Measurements from ENCODE around the gene WDR46. TPM values are rescaled to one million over a fixed set of nuclear protein-coding genes. Genes with fewer than 3 reads are reported as not detected.

Gene WDR46
- total RNA-seq, 1 donor from 2014 or later = 31.1 TPM

GRCh38 chr6:33297956-33298772, 9.1 kb upstream of the WDR46 start:
- H3K27ac Mint-ChIP-seq = peak overlapping the region; percentile 99
- peaks cover 29% of the 10 kb centered on the region for H3K4me1 Mint-ChIP-seq
- H3K27me3 ChIP-seq = no peaks in the 10 kb centered on the region
- peaks cover 33% of the 10 kb centered on the region for H3F3A ChIP-seq (ENCODE audit: low read depth)
- H3K9me3 Mint-ChIP-seq = no peaks in the 10 kb centered on the region
- TF ChIP-seq CTCF (IDR thresholded peaks at IDR 0.05) = peak; percentile 34
- no peak for TF ChIP-seq EZH2 (IDR thresholded peaks at IDR 0.05)
- H4K20me1 ChIP-seq (ENCODE audit: low read depth) = peaks cover 22% of the 10 kb centered on the region
- peaks cover 37% of the 10 kb centered on the region for H3K79me2 ChIP-seq (ENCODE audit: low read depth)
- peak; percentile 86 for DNase-seq (ENCODE audit: low spot score)
- H3K4me1 ChIP-seq = peaks cover 5% of the 10 kb centered on the region
- H3K27me3 Mint-ChIP-seq (ENCODE audit: insufficient read depth, low read depth) = peaks cover 5% of the 10 kb centered on the region
- peak overlapping the region; percentile 75 for H2AFZ ChIP-seq (replicated peaks)
- no peaks in the 10 kb centered on the region for H3K9me3 ChIP-seq (ENCODE audit: low read depth)
- peak overlapping the region; percentile 90 for H3K4me3 ChIP-seq
- H3K9ac ChIP-seq = peak overlapping the region; percentile 45
- peak overlapping the region; percentile 86 for H3K4me2 ChIP-seq
- peaks cover 5% of the 10 kb centered on the region for H3K36me3 Mint-ChIP-seq
- peak overlapping the region; percentile 99 for H3K4me3 Mint-ChIP-seq
- no peaks in the 10 kb centered on the region for H3K36me3 ChIP-seq
- H3K27ac ChIP-seq = no peak overlapping the region

- Mint-ChIP-seq H3K27ac (peak overlapping the region; percentile 69), H3K36me3 (peaks cover 5% of the 10 kb centered on the region), H3K4me3 (peak overlapping the region; percentile 99), H3K4me1 (peaks cover 29% of the 10 kb centered on the region), H3K27me3 (ENCODE audit: insufficient read depth, low read depth) (peaks cover 5% of the 10 kb centered on the region), H3K9me3 (no peaks in the 10 kb centered on the region)
- peak; percentile 78 for DNase-seq (ENCODE audit: low spot score)
- H3F3A ChIP-seq (ENCODE audit: low read depth) = peaks cover 33% of the 10 kb centered on the region
- H3K79me2 ChIP-seq (ENCODE audit: low read depth) = peaks cover 30% of the 10 kb centered on the region
- H3K4me1 ChIP-seq = peaks cover 5% of the 10 kb centered on the region
- H3K27ac ChIP-seq = no peak overlapping the region
- H4K20me1 ChIP-seq (ENCODE audit: low read depth) = peaks cover 20% of the 10 kb centered on the region
- H3K4me3 ChIP-seq = peak overlapping the region; percentile 90
- no peaks in the 10 kb centered on the region for H3K36me3 ChIP-seq
- H2AFZ ChIP-seq (replicated peaks) = peak overlapping the region; percentile 75
- H3K9me3 ChIP-seq (ENCODE audit: low read depth) = no peaks in the 10 kb centered on the region
- H3K27me3 ChIP-seq = no peaks in the 10 kb centered on the region
- TF ChIP-seq CTCF (IDR thresholded peaks at IDR 0.05) = no peak
- no peak for TF ChIP-seq EZH2phosphoT487 (IDR thresholded peaks at IDR 0.05)
- no peak for TF ChIP-seq EZH2 (IDR thresholded peaks at IDR 0.05)
- no peak overlapping the region for H3K9ac ChIP-seq
- H3K4me2 ChIP-seq = peak overlapping the region; percentile 86
Measured at GRCh38 chr6:33297406-33297955, 8.4 kb upstream of the WDR46 start.

- peaks cover 24% of the 10 kb centered on the region for H3K79me2 ChIP-seq (ENCODE audit: low read depth)
- peak overlapping the region; percentile 90 for H3K4me3 ChIP-seq
- H3K27me3 ChIP-seq = no peaks in the 10 kb centered on the region
- peak overlapping the region; percentile 21 for H3K27ac Mint-ChIP-seq
- no peaks in the 10 kb centered on the region for H3K36me3 ChIP-seq
- H4K20me1 ChIP-seq (ENCODE audit: low read depth) = peaks cover 20% of the 10 kb centered on the region
- peaks cover 33% of the 10 kb centered on the region for H3F3A ChIP-seq (ENCODE audit: low read depth)
- peak overlapping the region; percentile 99 for H3K4me3 Mint-ChIP-seq
- H2AFZ ChIP-seq (replicated peaks) = peak overlapping the region; percentile 75
- H3K4me2 ChIP-seq = peak overlapping the region; percentile 86
- H3K36me3 Mint-ChIP-seq = peaks cover 5% of the 10 kb centered on the region
- DNase-seq (ENCODE audit: low spot score) = no peak
- no peak overlapping the region for H3K9ac ChIP-seq
- no peaks in the 10 kb centered on the region for H3K9me3 ChIP-seq (ENCODE audit: low read depth)
- H3K27me3 Mint-ChIP-seq (ENCODE audit: insufficient read depth, low read depth) = peaks cover 5% of the 10 kb centered on the region
- H3K4me1 ChIP-seq = peaks cover 5% of the 10 kb centered on the region
- peaks cover 29% of the 10 kb centered on the region for H3K4me1 Mint-ChIP-seq
- no peaks in the 10 kb centered on the region for H3K9me3 Mint-ChIP-seq
- TF ChIP-seq CTCF (IDR thresholded peaks at IDR 0.05) (no peak), EZH2 (IDR thresholded peaks at IDR 0.05) (no peak), EZH2phosphoT487 (IDR thresholded peaks at IDR 0.05) (no peak)
- no peak overlapping the region for H3K27ac ChIP-seq
Measured at GRCh38 chr6:33296797-33297405, 7.9 kb upstream of the WDR46 start.

Measured in neural progenitor cell (in vitro differentiated cells).